ENCODE results near the gene ETV6.

Gene ETV6

DNA sequence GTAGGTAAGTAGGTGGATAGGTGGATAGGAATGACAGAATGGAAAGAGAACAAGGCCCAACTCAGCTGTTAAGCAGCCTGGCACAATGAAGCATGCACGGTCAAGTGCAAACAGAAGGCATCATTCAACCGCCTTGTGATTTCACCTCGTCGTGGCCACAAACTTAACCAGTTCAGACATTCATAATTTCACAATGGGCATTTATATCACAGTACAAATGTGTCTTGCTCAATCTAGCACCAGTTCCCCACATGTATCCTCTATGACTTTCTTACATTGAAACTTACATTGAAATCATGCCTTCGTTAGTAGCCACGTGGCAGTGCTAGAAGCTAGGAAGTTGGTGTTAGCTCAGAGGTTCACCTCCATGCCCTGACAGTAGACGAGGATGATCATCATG lies 207.5 kb downstream of the ETV6 start:
- no peak for DNase-seq (ENCODE audit: low read depth in 2 of 2)

DNA sequence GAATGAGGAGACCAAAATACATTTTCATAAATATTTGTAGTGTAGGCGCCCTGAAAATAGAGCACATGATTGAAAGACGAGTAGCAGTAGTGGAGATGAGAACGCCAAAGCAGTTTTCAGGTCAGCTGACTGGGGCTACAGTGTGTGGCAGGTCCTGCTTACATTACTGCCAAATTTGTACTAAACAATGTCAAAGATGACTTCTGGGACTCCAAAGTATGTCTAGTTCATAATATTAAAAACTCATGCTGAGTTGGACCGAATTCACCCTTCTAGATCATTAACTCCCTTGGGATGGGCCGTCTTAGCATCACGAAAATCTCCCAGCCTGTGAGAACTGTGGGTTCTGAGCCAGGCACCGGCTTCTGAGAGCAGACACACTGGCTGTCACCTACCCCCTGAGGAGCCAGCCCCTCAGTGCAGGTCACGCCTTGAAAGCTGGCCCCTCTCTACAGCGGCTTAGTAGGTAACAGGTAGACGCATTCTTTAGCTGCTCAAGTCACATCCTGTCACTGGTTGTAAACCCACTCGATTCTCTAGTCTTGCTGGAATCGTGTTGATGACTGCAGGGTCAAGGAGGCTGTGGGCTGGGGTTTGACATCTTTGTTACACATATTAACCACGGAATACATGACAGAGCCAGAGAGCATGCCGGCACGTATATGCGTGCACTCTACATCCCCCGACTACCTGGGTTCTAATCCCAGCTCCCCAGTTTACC lies 210.4 kb downstream of the ETV6 start:
- DNase-seq (ENCODE audit: low read depth in 2 of 2), result no peak

DNA sequence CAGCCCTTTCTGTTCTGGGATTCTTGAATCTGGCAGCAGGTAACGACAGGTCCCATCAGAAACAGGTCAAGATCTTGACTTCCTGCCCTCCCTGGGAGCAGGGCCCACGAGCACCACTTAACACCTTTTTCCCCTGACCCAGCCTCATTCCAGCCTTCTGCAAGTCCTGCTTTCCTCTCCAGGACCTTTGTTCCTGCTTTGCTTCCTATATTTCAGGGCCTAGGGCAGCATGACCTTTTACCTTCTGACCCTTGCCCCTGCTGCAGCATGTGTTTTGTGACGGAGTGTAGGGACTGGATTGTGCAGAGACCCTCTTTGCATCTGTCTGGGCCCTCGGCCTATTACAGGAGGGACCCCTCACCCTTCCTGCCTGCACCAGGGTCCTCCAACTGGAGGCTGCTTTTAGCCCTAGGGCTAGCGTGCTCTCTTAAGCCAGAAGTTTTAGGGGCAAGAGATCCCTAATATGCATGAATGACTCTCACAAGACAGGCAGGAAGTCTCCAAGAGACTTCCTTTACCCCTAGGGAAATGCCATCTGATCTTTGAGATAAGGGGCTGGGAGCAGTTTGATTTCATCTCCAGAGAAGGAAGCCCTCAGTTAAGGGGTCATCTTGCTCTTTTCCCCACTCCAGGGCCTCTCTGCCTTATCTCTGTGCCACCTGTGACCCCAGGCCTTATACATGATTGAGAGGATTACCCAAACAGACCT lies 211.8 kb downstream of the ETV6 start:
- no peak for DNase-seq (ENCODE audit: low read depth in 2 of 2)

DNA sequence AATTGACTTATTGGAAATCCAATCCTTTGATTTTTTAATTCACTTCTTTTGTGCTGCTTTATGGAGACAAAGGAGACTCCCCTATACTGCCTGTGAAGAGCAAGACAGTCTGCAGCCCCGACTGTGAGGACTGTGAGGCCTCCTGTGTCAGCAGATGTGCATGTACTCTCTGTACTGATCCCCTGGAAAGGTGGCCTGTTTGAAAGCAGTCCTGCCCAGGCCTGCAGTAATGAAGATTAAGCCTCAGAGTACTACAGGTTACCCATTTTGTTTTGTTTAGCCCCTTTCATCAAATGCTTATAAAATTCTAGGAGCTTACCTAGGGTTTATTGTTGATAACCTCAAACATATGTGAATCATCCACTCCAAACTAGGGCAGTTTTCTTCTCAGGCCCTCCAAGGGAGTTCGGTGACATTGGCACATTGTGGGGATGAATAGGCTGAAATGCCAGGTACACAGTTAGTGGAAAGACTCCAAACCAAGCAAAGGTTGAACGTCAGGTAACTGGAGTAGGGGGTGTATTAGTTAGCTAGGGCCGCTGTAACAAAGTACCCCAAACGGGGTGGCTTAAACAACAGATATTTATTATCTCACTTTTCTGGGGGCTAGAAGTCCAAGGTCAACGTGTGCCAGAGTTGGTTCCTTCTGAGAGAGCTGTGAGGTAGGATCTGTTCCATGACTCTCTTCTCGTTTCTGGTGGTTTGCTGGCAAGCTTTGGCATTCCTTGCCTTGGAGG lies 212.6 kb downstream of the ETV6 start:
- no peak for DNase-seq (ENCODE audit: low read depth in 2 of 2)

DNA sequence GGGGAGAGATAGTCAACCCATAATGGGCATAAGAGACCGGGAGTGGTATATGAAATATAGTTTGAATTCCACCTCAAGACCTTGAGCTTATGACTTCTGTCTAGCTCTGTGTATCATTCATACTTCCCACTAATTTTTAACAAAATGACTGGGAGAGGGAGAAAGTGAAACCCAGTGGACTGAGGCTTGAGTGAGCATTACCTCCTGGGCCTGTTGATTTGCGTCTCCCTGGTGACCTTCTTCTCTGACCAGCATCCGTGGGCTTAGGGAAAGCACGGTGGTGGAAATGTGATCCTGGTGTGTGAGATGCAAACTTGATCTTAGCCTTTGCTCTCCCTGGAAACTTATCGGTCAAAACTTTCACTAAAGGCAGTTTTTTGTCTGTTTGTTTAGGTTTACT lies 213.3 kb downstream of the ETV6 start:
- DNase-seq (ENCODE audit: low read depth in 2 of 2), result no peak

DNA sequence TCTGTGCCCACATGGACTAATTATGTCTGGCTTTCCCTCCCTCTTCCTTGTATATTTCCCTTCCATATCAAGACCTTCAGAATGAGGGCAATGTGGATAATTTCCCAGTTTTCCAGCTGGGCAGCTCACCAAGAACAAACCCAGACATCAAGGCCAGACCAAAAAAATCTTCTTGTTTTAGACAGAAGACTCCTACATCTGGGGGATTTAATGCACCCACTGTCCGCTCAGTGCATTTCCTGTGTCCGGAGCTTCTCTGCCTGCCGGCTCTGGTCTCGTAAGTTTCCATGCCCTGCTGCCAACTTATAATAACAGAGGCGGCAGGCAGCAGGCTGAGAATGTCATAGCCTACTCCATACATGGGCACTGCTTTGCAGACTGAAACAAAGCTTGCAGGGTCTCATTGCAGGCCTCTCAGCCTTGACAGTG lies 214.0 kb downstream of the ETV6 start:
- DNase-seq (ENCODE audit: low read depth in 2 of 2), result no peak

DNA sequence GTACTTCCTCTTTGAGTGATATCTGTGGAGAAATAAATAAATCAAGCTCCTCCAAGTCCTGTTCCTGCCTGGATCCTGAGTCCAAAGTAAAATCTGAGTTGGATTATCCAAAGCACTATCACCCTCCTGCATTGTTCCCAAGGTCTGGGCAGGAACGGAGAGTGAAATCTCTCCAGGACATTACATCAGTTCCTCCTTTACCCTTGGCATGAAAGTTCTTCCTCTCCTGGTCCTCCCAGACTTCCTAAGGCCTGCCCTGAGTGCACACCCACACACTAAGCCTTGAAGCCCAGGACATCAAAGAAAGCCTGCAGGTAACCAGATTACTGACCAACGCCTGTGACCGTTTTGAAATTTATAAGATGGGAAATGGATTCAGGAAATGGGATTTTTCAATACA lies 214.5 kb downstream of the ETV6 start:
- no peak for DNase-seq (ENCODE audit: low read depth in 2 of 2)

DNA sequence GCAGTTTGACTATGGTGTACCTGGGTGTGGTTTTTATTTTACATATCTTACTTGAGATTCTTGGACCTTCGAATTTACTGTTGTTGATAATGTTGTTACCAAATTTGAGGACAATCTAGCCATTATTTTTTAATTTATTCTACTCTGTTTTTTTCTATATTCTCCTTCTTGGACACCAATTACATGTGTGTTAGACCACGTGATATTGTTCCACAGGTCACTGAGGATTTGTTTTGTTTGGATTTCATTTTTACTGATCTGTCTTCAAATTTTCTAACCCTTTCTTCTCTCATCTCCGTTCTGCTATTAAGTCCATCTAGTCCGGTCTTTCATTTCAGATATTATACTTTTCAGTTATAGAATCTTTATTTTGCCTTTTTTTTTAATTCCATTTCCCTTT lies 216.3 kb downstream of the ETV6 start:
- no peak for DNase-seq (ENCODE audit: low read depth in 2 of 2)

DNA sequence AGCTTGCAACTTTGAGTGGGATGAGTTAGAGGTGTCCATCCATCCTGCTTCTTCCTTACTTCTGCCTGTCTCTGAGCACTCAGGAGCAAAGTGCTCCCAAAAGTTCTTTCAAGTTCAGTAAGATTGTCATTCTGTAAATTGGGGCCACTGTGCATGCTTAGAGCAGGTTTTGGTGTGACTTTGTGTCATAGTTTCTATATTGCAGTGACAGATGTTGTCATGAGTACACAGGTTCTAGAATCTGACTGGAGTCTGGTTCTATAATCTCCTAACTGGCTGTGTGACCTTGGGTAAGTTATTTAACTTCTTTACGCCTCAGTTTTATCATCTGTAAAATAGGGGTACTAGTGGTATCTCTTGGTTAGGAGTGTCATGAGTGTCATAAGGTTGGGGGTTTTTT lies 218.6 kb downstream of the ETV6 start:
- no peak for DNase-seq (ENCODE audit: low read depth in 2 of 2)

DNA sequence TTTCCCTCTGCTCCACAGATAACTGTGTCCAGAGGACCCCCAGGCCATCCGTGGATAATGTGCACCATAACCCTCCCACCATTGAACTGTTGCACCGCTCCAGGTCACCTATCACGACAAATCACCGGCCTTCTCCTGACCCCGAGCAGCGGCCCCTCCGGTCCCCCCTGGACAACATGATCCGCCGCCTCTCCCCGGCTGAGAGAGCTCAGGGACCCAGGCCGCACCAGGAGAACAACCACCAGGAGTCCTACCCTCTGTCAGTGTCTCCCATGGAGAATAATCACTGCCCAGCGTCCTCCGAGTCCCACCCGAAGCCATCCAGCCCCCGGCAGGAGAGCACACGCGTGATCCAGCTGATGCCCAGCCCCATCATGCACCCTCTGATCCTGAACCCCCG lies 219.9 kb downstream of the ETV6 start:
- no peak for DNase-seq (ENCODE audit: low read depth in 2 of 2)

DNA sequence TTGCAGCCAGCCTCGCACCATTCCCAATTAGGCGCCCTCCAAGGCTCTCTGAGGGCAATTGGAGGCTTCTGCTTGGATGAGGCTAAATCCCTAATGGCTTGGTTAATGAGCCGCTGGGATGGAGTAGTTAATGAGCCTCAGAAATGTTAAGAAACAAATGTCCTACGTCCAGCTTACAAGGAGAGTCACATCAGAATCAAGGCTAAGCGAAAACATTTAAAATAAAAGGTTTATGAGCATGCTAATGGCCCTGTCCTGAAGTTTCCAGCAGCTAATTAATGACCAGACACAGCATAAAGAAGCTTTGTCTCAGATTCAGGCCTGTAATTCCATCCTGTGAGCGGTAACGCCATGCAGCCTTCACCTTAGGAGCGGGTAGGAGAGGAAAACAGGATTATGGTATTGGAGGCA lies 220.6 kb downstream of the ETV6 start:
- no peak for DNase-seq (ENCODE audit: low read depth in 2 of 2)

DNA sequence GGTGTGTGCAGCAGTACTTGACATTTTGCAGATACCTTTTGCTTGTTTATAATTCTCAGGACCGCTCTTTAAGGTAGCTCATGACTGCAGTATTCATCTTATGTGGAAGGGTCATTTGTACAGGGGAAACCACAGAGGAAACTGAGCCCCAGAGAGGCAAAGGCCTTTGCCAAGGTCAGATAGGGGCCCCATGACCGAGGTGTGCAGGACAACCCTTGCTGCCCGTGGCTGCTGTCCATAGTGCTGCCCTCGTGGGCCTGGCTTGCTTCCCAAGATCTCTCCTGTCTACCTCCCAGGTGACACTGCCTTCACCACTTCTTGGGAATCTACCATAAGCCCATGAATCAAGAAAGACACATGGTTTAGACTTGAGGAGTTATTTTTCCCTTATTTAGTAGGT lies 222.6 kb downstream of the ETV6 start:
- DNase-seq (ENCODE audit: low read depth in 2 of 2), result no peak

DNA sequence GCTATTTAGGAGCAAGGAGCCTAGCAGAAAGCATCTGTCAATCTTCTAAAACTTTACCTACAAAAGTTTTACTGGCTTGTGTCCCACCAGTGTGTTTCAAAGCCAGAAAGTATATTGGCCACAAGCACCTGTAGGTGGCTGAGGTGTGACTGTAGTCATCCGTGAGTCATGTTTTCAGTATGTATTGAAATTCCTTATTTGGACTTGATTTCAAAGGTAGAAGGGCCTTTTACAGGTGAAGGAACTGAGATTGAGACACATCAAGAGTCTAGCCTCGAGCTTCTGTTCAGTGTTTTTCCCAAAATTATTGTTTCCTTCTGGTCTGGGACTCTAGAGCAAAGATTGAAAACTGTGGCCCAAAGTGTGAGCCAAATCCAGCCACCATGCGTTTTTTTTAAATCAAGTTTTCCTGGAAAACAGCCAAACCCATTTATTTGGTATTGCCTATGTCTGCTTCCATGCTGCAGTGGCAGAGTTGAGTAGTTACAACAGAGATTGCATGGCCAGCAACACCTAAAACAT lies 226.0 kb downstream of the ETV6 start:
- DNase-seq (ENCODE audit: low read depth in 2 of 2), result no peak

DNA sequence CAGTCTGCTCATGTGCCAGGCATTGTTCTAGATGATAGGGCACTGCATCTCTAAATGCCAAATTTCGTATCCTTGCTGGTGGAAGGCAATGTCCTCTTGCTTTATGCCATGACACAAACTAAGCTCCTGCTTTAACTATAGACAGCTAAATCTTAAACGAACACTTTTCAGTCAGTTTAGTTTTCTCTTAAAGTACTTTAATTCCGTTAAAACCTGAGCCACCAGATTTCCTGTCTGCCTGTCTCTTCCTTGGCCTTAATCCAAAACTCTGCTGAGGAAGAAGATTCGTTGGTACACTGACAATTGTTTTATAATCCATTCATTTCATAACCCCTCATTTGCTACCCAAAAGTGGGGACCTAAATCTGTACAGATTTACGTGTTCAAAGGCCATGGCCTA lies 226.8 kb downstream of the ETV6 start:
- no peak for DNase-seq (ENCODE audit: low read depth in 2 of 2)

DNA sequence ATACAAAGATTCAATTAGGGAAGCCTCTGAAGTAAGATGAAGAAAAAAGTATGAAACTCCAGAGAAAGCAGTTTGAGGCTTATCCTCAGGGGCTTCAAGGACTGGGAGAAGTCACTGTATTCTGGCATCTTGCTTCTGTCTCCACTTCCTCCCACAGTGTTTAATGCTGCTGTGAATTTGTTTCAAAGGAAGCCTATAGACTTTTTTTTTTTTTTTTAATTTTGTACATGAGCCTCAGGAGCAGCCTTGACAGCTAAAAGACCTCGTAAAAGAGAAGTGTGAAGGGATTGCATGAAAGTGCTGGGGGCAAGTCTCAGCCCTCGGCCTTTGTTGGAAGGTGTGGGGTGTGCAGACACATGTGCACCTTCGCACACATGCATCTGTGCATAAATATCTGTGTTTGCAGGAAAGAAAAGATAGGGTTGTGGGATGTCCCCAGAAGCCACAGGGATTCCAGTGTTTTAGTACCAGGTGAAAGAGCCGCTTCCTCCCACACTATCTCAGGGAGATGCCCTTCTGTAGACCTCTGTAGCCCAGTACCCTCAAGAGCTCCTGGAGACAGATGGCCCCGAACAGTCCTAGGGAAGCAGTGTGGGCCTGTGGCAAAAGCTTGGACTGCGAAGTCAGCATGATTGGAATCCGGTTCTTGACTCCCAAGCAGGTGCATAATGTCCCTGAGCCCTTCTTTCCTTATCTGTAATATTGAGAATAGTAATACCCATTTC lies 227.8 kb downstream of the ETV6 start:
- DNase-seq (ENCODE audit: low read depth in 2 of 2), result no peak

DNA sequence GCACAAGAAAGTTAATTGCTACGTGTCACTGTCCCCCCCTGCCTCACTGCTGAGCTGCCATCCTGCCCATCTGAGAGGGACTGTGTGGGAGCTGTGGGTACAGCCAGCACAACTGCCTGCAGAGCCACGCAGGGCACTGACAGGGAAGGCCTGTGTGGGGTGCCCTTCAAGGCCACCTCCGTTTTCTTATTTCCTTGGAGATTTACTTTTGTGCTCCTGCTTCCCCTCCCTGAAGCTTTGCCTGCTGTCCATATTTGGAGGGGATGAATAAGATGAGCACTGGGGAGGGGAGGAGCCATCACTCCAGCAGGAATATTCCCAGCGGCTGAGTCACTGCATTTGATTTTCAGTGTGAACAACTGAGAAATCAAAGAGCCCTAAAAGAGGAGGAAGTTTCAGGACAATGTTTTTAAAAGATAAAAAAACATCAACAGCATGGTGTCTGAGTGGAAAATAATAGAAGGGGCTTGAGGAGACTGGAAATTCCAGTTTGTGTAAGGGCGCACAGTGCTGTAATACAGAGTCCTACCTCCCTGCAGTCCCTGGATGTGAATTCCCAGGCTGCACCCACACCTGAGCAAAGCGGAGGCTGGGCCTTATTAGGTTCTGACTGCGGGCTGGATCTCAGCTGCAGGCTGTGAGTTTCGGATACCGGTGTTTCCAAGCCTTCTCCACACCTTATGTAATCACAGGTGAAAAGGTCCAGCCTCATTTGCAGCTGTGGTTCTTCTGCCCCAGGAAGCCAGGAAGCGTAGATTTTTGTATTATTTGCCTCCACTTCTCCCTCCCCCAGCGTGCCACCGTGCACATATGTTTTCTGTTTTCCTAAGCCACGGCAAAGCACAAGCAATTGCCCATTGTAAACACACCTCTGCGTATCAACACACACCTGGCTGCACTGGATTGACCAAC lies 228.7 kb downstream of the ETV6 start:
- DNase-seq (ENCODE audit: low read depth in 2 of 2), result no peak

DNA sequence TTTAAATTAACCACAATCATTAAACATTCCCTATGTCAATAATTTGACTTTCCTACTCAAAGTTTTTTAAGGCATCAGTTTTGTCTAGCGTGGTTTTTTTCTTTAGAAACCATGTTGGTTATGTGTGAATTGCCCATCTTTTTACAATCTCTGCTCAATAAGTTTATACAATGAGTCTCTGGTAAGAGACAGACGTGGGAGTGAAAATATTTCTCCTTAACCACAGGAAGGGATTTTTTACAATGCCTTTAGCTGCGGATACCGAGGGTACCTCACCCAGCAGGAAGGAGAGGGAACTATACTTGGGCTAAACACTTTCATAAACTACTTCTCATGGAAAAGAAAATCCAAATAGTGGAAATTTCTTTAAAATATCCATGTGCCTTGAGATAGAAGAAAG lies 229.8 kb downstream of the ETV6 start:
- no peak for DNase-seq (ENCODE audit: low read depth in 2 of 2)

DNA sequence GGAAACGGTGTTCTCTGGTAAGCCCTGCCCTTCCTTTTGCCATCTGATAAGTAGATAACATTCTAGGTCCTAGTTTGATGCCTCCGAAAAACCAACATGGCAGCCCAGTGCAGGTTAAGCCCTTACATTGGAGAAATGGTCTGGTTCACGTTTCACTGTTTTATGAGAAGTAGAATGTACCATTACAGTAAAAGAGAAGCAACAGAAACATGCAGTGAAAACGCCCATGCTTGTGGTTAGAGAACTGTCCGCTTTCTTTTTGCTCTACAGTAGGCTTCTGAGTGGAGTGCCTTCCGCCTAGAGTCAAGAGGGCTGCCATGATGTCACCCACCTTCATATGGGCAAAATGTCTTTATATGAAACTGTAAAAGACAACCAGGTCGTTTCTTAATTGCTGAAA lies 230.9 kb downstream of the ETV6 start:
- DNase-seq (ENCODE audit: low read depth in 2 of 2), result no peak

DNA sequence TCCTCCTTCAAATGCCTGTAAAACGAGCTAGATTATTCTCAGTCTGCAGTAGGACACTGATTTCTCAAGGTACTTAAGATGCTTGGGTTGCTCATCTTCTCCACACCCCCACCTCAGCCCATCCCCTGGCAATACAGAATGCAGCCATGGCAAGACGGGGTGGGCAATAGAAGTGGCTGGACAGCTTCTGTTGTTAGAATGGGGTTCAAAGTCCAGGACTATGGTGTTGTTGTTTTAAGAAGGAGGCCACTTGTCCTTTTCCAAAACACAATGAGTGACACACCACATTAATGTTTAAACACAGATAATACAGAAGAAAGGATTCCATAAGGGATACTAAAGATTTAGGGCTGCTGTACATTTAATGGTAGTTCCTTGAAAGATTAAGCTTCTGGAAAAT lies 232.4 kb downstream of the ETV6 start:
- DNase-seq (ENCODE audit: low read depth in 2 of 2), result no peak

DNA sequence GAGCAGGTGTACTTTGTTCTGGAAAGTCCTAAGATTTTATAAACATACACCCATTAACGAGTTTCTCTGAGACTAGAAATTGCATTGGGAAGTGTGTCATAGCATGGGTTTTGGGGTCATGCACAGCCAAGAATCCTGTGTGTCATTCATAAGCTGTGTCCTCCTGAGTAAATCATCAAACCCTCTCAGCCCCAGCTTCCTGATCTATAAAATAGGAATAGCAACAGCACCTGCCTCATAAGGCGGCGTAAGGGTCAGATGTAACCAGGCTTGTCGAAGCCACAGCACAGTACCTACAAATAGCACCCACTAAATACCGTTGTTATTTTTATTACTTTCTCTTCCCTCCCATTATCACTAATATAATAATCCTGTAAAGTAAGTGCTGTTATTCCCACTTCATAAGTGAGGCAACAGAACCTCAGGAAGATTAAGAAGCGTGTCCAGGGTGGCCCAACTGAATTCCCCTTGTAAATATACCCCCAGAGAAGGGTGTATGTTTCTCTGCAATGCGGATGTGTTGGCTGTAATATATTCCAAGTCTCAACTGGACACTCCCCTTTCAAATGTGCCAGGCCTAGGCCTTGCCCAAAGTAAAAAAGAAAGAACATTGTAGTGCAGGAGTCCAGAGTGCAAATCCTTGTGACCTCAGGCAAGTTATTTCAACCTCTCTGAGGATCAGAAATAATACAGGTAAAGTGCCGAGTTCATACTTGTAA lies 233.0 kb downstream of the ETV6 start:
- no peak for DNase-seq (ENCODE audit: low read depth in 2 of 2)

All from stimulated activated CD8-positive, alpha-beta memory T cell treated with anti-CD3 and anti-CD28 coated beads, Interleukin-2, amount 100 ng/mL, for 1 hour (primary cell).